IPS DF 6.9 (cell line): Measurements from ENCODE around the gene YIF1A.
"Not testable (repeated sequence)": the region's sequence is repeated elsewhere in the genome, so short reads cannot be mapped to it uniquely, and the experiment has no call there.

Source experiments
- DNase-seq: peaks from one replicate; pipeline ENCODE4 v3.0.0-alpha.2; 2013; ENCODE audit warnings: low read depth, low spot score
- H3K27ac ChIP-seq: one replicate; pipeline ENCODE4 v1.5.1; 2013; ENCODE audit warnings: low read length, control low read depth
- H3K27me3 ChIP-seq: 2 replicates; pipeline ENCODE4 v1.6.1; 2013; ENCODE audit warnings: mild to moderate bottlenecking, low read length; ENCODE audit not compliant: control insufficient read depth, insufficient read depth
- H3K36me3 ChIP-seq: 2 replicates; pipeline ENCODE4 v1.6.1; 2013; ENCODE audit warnings: low read length; ENCODE audit not compliant: control insufficient read depth, insufficient read depth
- H3K4me1 ChIP-seq: 2 replicates; pipeline ENCODE4 v1.6.1; 2013; ENCODE audit warnings: low read length; ENCODE audit not compliant: control insufficient read depth, insufficient read depth
- H3K4me3 ChIP-seq: 2 replicates; pipeline ENCODE4 v1.5.1; 2013; ENCODE audit warnings: mild to moderate bottlenecking, low read length
- H3K9me3 ChIP-seq: 2 replicates; pipeline ENCODE4 v1.6.1; 2013; ENCODE audit warnings: low read length, inconsistent platforms; ENCODE audit not compliant: control insufficient read depth, insufficient read depth
- WGBS: extraction: QIAGEN DNeasy Blood & Tissue Kit; methylation state at CpG from one replicate; pipeline ENCODE4 v1.1.7; 2013; ENCODE audit warnings: mixed read lengths, missing lambda C conversion rate; ENCODE audit not compliant: insufficient read length, insufficient coverage; 5-methylcytosine and 5-hydroxymethylcytosine counted together

Gene YIF1A

DNA sequence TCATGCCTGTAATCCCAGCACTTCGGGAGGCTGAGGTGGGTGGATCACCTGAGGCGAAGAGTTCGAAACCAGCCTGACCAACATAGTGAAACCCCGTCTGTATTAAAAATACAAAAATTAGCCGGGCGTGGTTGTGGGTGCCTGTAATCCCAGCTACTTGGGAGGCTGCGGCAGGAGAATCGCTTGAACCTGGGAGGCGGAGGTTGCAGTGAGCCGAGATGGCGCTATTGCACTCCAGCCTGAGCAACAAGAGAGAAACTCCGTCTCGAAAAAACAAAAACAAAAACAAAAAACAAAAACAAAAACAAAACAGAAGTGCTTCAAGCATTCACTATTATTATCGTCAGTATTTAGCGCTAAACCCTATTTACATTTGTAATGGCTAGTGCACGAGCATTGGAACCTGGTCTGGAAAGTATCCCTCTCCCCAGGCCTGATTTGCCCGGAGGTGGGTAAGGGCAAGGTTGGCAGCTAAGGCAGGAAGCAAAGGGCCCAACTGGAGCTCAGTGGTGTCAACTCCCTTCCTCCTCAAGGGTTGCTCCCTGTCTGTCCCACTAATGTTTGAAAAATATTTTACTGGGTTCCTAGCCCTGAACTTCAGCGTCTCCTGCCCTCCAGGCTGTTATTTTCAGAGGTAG lies 22.0 kb upstream of the YIF1A start:
- not testable (repeated sequence) for H3K27ac ChIP-seq, H3K36me3 ChIP-seq, DNase-seq, H3K4me3 ChIP-seq, H3K9me3 ChIP-seq, H3K4me1 ChIP-seq, H3K27me3 ChIP-seq
- WGBS: no CpG with 5 or more reads among the region's 18 CpGs

DNA sequence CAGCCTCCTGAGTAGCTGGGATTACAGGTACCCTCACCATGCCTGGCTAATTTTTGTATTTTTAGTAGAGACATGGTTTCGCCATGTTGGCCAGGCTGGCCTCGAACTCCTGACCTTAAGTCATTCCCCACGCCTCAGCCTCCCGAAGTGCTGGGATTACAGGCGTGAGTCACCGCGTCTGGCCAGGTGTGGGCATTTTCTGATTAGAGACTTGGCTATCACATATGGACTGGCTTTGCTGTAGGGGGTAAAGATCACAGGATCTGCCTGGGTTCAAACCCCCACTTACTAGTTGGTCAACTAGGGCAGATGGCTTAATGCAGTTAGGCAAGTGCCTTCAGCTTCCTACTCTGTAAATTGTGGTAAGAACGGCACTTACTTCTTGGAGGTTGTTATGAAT lies 21.4 kb upstream of the YIF1A start:
- no peak overlapping the region for H3K4me3 ChIP-seq
- DNase-seq: no peak
- WGBS: no CpG with 5 or more reads among the region's 8 CpGs
- no peaks in the 10 kb centered on the region for H3K27me3 ChIP-seq
- no peaks in the 10 kb centered on the region for H3K9me3 ChIP-seq
- H3K4me1 ChIP-seq: peaks cover 4% of the 10 kb centered on the region
- H3K36me3 ChIP-seq: no peaks in the 10 kb centered on the region
- H3K27ac ChIP-seq: no peak overlapping the region

DNA sequence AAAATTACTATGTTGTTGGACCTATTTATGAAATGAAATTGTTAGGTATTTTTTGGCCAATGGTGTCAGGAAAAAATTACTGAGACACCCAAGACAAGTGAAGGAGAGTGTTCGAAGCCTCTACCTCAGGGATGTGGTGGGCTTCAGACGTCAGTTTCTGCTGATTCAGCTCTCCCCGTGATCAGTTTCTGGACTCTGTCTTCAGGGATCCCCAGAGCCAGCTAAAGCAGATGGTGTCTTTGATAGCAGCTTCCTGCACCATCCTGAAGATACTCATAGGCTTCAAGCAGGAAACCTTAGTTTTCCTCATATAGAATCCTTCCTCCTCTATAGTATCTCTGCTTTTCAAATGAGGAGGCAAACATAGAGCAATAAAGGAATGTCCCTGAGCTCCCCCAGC lies 20.5 kb upstream of the YIF1A start:
- no CpG with 5 or more reads among the region's 3 CpGs for WGBS
- no peak for DNase-seq

DNA sequence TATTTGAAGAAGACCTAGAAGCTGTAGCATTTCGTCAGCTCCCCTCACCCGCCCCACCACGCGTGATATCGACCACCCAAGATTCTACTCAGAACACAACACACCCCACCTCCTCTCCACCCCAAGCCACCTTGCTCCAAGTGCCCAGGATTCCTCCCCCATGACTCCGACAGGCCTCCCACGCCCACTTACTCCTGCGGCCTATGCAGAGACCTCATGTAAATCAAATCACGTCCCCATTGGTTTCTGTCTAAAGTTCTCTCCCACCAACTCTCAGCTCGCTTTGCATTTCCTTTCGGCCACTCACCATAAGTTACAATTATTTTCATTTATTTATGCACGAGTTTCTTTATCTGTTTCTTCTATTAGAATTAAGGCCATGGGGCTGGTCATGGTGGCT lies 13.7 kb upstream of the YIF1A start:
- WGBS: no CpG with 5 or more reads among the region's 12 CpGs
- H3K27me3 ChIP-seq: no peaks in the 10 kb centered on the region
- H3K9me3 ChIP-seq: no peaks in the 10 kb centered on the region
- H3K4me3 ChIP-seq: no peak overlapping the region
- DNase-seq: no peak
- H3K36me3 ChIP-seq: no peaks in the 10 kb centered on the region
- 0 out of 2 replicates have a peak, but pooled peaks cover under 1% of the 10 kb centered on the region for H3K4me1 ChIP-seq
- no peak overlapping the region for H3K27ac ChIP-seq

More for the DNA sequence above, 20.5 kb upstream of the YIF1A start:
- H3K27ac ChIP-seq: no peak overlapping the region
- peaks cover 4% of the 10 kb centered on the region; the same call in 1 of the 2 replicates for H3K4me1 ChIP-seq
- H3K4me3 ChIP-seq: no peak overlapping the region
- H3K9me3 ChIP-seq: no peaks in the 10 kb centered on the region
- H3K27me3 ChIP-seq: no peaks in the 10 kb centered on the region
- no peaks in the 10 kb centered on the region for H3K36me3 ChIP-seq

DNA sequence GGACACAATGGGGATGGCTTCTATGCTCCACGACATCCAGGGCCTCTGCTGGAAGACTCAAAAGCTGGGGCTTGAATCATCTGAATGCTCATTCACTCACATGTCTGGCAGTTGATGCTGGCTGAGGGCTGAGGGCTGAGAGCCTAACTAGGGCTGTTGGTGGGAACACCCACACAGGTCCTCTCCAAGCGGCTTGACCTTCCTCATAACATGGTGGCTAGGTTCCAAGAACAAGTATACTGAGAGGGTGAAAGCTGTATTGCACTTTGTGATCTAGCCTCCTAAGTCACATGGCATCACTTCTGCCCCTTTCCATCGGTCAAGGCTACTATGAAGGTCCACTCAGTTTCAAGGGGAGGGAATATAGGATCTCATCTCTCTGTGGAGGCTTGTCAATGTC lies 10.2 kb upstream of the YIF1A start:
- H3K27me3 ChIP-seq: no peaks in the 10 kb centered on the region
- H3K36me3 ChIP-seq: no peaks in the 10 kb centered on the region
- DNase-seq: no peak
- no CpG with 5 or more reads among the region's 3 CpGs for WGBS
- no peak overlapping the region for H3K4me3 ChIP-seq
- no peak overlapping the region for H3K27ac ChIP-seq
- no peaks in the 10 kb centered on the region for H3K9me3 ChIP-seq
- H3K4me1 ChIP-seq: peaks cover 2% of the 10 kb centered on the region; the same call in 1 of the 2 replicates

DNA sequence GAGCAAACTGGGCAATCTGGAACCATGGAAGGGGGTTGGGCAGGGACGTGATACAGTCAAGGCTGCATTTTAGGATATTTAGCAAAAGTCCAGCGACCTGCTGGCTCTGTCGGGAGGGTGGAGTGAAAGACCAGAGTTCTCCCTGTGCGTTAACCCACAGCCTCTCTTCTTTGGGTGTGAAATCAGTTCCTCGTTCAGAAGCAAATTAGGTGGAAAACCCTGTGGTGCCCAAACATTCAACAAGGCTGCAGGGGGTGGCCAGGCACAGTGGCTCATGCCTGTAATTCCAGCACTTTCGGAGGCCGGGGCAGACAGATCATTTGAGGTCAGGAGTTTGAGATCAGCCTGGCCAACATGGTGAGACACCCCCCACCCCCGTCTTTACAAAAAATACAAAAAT lies 8.7 kb upstream of the YIF1A start:
- H3K9me3 ChIP-seq: no peaks in the 10 kb centered on the region
- no CpG with 5 or more reads among the region's 8 CpGs for WGBS
- H3K36me3 ChIP-seq: no peaks in the 10 kb centered on the region
- H3K27ac ChIP-seq: no peak overlapping the region
- H3K27me3 ChIP-seq: no peaks in the 10 kb centered on the region
- no peak for DNase-seq
- no peak overlapping the region for H3K4me3 ChIP-seq
- H3K4me1 ChIP-seq: peaks cover 2% of the 10 kb centered on the region; the same call in 1 of the 2 replicates

DNA sequence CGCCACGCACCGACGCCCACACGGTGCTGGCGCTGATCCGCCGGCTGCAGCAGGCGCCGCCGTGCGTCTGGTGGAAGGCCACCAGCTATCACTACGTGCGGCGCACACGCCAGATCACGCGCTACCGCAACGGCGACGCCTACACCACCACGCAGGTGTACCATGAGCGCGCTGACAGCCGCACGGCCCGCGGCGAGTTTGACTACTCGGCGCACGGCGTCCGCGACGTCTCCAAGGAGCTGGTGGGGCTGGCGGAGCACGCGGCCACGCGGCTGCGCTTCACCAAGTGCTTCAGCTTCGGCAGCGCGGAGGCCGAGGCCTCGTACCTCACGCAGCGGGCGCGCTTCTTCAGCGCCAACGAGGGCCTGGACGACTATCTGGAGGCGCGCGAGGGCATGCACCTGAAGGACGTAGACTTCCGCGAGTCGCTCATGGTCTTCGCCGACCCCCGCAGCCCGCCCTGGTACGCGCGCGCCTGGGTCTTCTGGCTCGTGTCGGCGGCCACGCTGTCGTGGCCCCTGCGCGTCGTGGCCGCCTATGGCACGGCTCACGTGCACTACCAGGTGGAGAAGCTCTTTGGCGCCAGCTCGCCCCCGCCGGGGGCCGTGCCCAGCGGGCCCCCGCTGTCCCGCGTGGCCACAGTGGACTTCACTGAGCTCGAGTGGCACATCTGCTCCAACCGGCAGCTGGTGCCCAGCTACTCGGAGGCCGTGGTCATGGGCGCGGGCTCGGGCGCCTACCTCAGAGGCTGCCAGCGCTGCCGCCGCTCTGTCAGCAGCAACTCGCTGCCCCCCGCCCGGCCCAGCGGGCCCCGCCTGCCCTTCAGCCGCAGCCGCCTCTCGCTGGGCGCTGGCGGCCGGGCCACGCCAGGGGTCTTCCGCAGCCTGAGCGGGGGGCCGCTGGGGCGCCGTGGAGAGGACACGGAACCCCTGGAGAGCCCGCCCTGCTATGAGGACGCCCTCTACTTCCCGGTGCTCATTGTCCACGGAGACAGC lies 6.0 kb upstream of the YIF1A start:
- H3K27me3 ChIP-seq: peaks cover 3% of the 10 kb centered on the region; the same call in 1 of the 2 replicates
- no CpG with 5 or more reads among the region's 123 CpGs for WGBS
- H3K36me3 ChIP-seq: no peaks in the 10 kb centered on the region
- peaks cover 4% of the 10 kb centered on the region for H3K4me1 ChIP-seq
- H3K27ac ChIP-seq: no peak overlapping the region
- no peak for DNase-seq
- H3K9me3 ChIP-seq: no peaks in the 10 kb centered on the region
- no peak overlapping the region for H3K4me3 ChIP-seq

DNA sequence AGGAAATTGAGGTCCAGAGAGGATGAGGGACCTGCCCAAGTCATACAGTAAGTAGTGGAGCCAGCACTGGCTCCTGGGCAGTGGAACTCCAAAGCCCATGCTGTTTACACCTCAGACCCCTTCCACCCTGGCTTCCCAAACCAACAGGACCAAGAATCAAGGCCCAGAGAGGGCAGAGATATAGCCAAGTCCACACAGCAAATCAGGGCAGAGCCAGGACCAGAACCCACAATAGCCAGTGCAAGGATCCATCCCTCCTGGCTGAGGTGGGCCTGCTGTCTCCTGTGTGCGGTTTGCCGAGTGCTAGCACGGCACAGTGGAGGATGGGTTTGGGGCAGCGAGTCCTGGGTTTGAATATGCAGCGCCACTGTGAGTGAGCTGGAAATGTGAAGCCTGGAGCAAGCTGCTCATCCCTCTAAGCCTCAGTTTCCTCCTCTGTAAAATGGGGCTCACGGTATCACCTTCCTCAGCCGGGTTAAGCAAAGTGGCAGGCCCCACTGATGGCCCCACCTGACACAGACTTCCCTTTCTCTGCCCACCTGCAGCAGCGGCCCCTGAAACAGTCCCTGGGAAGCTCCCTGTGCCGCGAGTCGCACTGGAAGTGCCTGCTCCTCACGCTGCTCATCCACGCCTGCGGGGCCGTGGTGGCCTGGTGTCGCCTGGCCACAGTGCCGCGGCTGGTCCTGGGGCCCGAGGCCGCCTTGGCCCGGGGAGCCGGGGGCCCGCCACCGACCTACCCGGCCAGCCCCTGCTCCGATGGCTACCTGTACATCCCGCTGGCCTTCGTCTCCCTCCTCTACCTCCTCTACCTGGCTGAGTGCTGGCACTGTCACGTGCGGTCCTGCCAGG lies 5.1 kb upstream of the YIF1A start:
- H3K27me3 ChIP-seq: peaks cover 3% of the 10 kb centered on the region; the same call in 1 of the 2 replicates
- no peak overlapping the region for H3K27ac ChIP-seq
- H3K36me3 ChIP-seq: no peaks in the 10 kb centered on the region
- WGBS: no CpG with 5 or more reads among the region's 30 CpGs
- peaks cover 5% of the 10 kb centered on the region for H3K4me1 ChIP-seq
- no peak overlapping the region for H3K4me3 ChIP-seq
- no peaks in the 10 kb centered on the region for H3K9me3 ChIP-seq
- DNase-seq: no peak

DNA sequence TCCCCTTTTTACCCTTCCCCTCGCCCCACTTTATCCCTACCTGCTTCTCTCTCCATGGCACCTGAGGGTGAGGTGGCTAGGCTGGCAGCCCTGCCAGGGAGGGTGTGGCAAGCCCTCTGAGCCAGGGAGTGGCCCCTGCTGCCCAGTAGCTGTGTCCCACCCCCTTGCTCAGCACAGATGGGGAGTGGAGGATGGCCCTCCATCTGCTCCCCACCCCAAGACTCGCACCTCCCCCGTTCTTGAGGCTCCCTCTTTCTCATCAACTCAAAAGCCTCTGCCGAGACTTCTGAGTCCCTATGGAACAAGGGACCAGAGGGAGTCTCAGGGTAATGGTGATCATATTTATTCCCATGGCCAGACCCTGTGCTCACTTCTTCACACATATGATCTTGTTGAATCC lies 4.4 kb upstream of the YIF1A start:
- Histone ChIP-seq H3K4me3 (no peak overlapping the region), H3K36me3 (no peaks in the 10 kb centered on the region), H3K9me3 (no peaks in the 10 kb centered on the region), H3K27ac (no peak overlapping the region), H3K27me3 (peaks cover 3% of the 10 kb centered on the region; the same call in 1 of the 2 replicates), H3K4me1 (peaks cover 5% of the 10 kb centered on the region)
- WGBS: no CpG with 5 or more reads among the region's 4 CpGs
- DNase-seq: no peak
